DND-41 (cell line): ENCODE results near the gene RNASEL.

Source experiments
- EZH2 ChIP-seq: IDR thresholded peaks from 3 replicates; pipeline ENCODE4 v1.6.1; 2012; ENCODE audit warnings: borderline replicate concordance, low read depth, mild to moderate bottlenecking, moderate library complexity, low read length, inconsistent platforms; ENCODE audit not compliant: severe bottlenecking
- TF ChIP-seq, protein P1 (sequence below): IDR thresholded peaks from 2 replicates; pipeline ENCODE4 v1.5.1; 2012; ENCODE audit warnings: borderline replicate concordance, low read length, moderate library complexity, mild to moderate bottlenecking; ENCODE audit not compliant: poor library complexity, severe bottlenecking; ENCODE audit errors: extremely low read depth

DNA sequence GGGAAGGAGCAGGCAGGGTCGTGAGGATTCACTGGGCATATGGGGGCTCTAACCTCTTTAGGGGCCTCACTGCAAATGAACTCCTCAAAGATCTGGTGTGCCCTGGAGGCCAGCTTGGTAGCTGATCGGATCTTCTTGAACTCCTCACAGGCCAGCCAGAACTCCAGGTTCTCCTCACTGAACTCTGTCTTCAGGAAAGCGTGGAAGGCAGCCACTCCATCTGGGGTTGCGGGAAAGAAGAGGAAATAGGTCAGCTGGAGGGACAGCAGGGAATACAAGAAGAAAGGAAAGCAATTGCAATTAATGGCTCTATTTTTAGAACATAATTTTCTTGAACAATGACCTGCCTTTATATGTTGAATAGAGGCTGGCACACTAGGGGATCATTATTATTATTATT lies 12.9 kb upstream of the RNASEL start:
- TF ChIP-seq, protein P1, sequence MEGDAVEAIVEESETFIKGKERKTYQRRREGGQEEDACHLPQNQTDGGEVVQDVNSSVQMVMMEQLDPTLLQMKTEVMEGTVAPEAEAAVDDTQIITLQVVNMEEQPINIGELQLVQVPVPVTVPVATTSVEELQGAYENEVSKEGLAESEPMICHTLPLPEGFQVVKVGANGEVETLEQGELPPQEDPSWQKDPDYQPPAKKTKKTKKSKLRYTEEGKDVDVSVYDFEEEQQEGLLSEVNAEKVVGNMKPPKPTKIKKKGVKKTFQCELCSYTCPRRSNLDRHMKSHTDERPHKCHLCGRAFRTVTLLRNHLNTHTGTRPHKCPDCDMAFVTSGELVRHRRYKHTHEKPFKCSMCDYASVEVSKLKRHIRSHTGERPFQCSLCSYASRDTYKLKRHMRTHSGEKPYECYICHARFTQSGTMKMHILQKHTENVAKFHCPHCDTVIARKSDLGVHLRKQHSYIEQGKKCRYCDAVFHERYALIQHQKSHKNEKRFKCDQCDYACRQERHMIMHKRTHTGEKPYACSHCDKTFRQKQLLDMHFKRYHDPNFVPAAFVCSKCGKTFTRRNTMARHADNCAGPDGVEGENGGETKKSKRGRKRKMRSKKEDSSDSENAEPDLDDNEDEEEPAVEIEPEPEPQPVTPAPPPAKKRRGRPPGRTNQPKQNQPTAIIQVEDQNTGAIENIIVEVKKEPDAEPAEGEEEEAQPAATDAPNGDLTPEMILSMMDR: no peak
- no peak for TF ChIP-seq EZH2
